OCI-LY3 (cell line): ENCODE measurements around the gene TMEM209.

Source experiments
- EZH2phosphoT487 ChIP-seq: fragments of 200-600 bp; shearing (Covaris generic); IDR thresholded peaks from 2 replicates; pipeline ENCODE4 v1.6.1; 2018; ENCODE audit warnings: antibody characterized with exemption, mixed run types, low read depth
- TF ChIP-seq, protein P1 (sequence below): fragments of 200-600, 300-600 bp; sonication (generic); IDR thresholded peaks from 2 replicates; pipeline ENCODE4 v1.5.1; 2014; ENCODE audit warnings: antibody characterized with exemption, low read length, low read depth

DNA sequence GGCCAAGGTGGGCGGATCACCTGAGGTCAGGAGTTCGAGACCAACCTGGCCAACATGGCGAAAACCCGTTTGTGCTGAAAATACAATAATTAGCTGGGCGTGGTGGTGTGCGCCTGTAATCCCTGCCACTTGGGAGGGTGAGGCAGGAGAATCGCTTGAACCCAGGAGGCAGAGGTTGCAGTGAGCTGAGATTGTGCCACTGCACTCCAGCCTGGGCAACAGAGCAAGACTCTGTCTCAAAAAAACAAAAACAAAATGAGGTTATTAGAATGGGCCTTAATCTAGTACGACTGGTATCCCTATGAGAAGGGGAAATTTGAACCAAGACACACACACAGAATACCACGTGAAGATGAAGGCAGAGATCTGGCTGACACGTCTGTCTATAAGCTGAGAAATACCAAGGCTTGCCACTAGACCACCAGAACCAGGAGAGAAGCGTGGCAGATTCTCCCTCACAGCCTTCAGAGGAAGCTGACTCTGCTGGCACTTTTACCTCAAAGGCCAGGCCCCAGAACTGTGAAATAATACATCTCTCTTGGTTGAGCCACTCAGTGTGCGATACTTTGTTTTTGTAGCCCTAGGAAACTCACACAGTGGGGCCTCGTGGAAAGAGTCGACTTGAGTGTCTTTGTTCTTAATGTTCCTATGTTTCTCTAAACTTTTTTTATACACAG lies 59.6 kb downstream of the TMEM209 start:
- TF ChIP-seq, protein P1, sequence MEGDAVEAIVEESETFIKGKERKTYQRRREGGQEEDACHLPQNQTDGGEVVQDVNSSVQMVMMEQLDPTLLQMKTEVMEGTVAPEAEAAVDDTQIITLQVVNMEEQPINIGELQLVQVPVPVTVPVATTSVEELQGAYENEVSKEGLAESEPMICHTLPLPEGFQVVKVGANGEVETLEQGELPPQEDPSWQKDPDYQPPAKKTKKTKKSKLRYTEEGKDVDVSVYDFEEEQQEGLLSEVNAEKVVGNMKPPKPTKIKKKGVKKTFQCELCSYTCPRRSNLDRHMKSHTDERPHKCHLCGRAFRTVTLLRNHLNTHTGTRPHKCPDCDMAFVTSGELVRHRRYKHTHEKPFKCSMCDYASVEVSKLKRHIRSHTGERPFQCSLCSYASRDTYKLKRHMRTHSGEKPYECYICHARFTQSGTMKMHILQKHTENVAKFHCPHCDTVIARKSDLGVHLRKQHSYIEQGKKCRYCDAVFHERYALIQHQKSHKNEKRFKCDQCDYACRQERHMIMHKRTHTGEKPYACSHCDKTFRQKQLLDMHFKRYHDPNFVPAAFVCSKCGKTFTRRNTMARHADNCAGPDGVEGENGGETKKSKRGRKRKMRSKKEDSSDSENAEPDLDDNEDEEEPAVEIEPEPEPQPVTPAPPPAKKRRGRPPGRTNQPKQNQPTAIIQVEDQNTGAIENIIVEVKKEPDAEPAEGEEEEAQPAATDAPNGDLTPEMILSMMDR: no peak
- TF ChIP-seq EZH2phosphoT487: no peak
